ENCODE results near the gene TSPAN12.

TSPAN12 gene

GRCh38 chr7:120738816-120739215, 119.1 kb downstream of the TSPAN12 start:
- DNase-seq: no peak
